CD4-positive, CD25-positive, alpha-beta regulatory T cell (primary cell): Measurements from ENCODE around the gene CRB3. TPM values are rescaled to one million over a fixed set of nuclear protein-coding genes. Genes with fewer than 3 reads are reported as not detected.

Experiments used
- ATAC-seq, 2 donors: fragments of 150-1000 bp; cut with Tn5 transposase; one replicate each; pipeline ENCODE4 v1.10.0; 2021; ENCODE audit warnings: low read depth in 2 of 2, moderate number of reproducible peaks in 2 of 2, moderate library complexity in 1 of 2
- DNase-seq, 3 donors: peaks; one replicate each; pipeline versions ENCODE4 v3.0.0 to v3.0.0-alpha.2; 2012 to 2022; ENCODE audit warnings: mixed read lengths in 1 of 3
- H3K27ac ChIP-seq: one replicate; pipeline ENCODE4 v1.7.0; 2013; ENCODE audit warnings: mild to moderate bottlenecking, low read length; ENCODE audit not compliant: insufficient read depth, poor library complexity, severe bottlenecking
- H3K27me3 ChIP-seq: one replicate; pipeline ENCODE4 v1.7.0; 2013; ENCODE audit warnings: low read length; ENCODE audit not compliant: control insufficient read depth, insufficient read depth
- H3K36me3 ChIP-seq: one replicate; pipeline ENCODE4 v1.7.0; 2013; ENCODE audit warnings: mild to moderate bottlenecking, low read length, moderate library complexity; ENCODE audit not compliant: control insufficient read depth, insufficient read depth
- H3K4me1 ChIP-seq: 2 replicates; pipeline ENCODE4 v1.7.0; 2013; ENCODE audit warnings: mild to moderate bottlenecking, low read length; ENCODE audit not compliant: insufficient read depth, control insufficient read depth, poor library complexity, severe bottlenecking
- H3K4me3 ChIP-seq: one replicate; pipeline ENCODE4 v1.7.0; 2013; ENCODE audit warnings: low read depth, mild to moderate bottlenecking, low read length, moderate library complexity
- H3K9me3 ChIP-seq, 2 experiments: 1 replicate in 1 of 2; 2 replicates in 1 of 2; pipeline ENCODE4 v1.7.0; 2013; ENCODE audit warnings: low read length in 2 of 2, mild to moderate bottlenecking in 1 of 2, moderate library complexity in 1 of 2; ENCODE audit not compliant: control insufficient read depth in 2 of 2
- H3K27ac Mint-ChIP-seq, 3 donors: one replicate each; pipeline ENCODE4 v1.8.0; 2020 to 2022; ENCODE audit warnings: mild to moderate bottlenecking in 3 of 3, mixed read lengths in 3 of 3, moderate library complexity in 2 of 3
- H3K27me3 Mint-ChIP-seq: one replicate; pipeline ENCODE4 v1.8.0; 2022; ENCODE audit warnings: mild to moderate bottlenecking, mixed read lengths
- H3K36me3 Mint-ChIP-seq: one replicate; pipeline ENCODE4 v1.8.0; 2020; ENCODE audit warnings: mixed read lengths
- H3K4me1 Mint-ChIP-seq, 4 donors: one replicate each; pipeline ENCODE4 v1.8.0; 2020 to 2022; ENCODE audit warnings: mixed read lengths in 4 of 4, mild to moderate bottlenecking in 1 of 4
- H3K4me3 Mint-ChIP-seq, 4 donors: one replicate each; pipeline ENCODE4 v1.8.0; 2020 to 2022; ENCODE audit warnings: mild to moderate bottlenecking in 4 of 4, mixed read lengths in 4 of 4, moderate library complexity in 3 of 4
- H3K9me3 Mint-ChIP-seq, 7 donors: one replicate each; pipeline ENCODE4 v1.8.0; 2020 to 2022; ENCODE audit warnings: mixed read lengths in 7 of 7, mild to moderate bottlenecking in 3 of 7, moderate library complexity in 2 of 7
- polyA plus RNA-seq, 4 donors: library from polyadenylated mRNA; unstranded; fragments of 300-500 nt; fragmentation: Illumina TruSeq; gene quantifications; one replicate each; pipeline ENCODE4 v1.2.3, GENCODE V29; 2021
- total RNA-seq: library from RNA; stranded (reverse); gene quantifications from one replicate; pipeline ENCODE4 v1.2.3, GENCODE V29; 2022

The CRB3 gene
- total and polyA plus RNA-seq, 5 donors from 2014 or later, result 1.6 to 5.8 (median 3.4) TPM

GRCh38 chr19:6460099-6460884 is 3.8 kb upstream of the CRB3 start:
- peak overlapping the region; percentile 84 for H3K27ac ChIP-seq
- H3K36me3 ChIP-seq, result no peaks in the 10 kb centered on the region
- peaks cover 0 to 2% of the 10 kb centered on the region in 2 experiments for H3K9me3 ChIP-seq
- peak overlapping the region; percentile 94 to 98 (median 96) for H3K4me3 Mint-ChIP-seq
- peak; percentile 86 to 87 for ATAC-seq
- H3K4me3 ChIP-seq, result peak overlapping the region; percentile 87
- H3K36me3 Mint-ChIP-seq, result peaks cover 6% of the 10 kb centered on the region
- peaks cover 4% of the 10 kb centered on the region for H3K27me3 Mint-ChIP-seq
- H3K9me3 Mint-ChIP-seq, result peaks cover 0 to 2% (median 0%) of the 10 kb centered on the region in 7 donors
- no peaks in the 10 kb centered on the region for H3K27me3 ChIP-seq
- peak overlapping the region; percentile 27 to 93 (median 91) for H3K27ac Mint-ChIP-seq
- DNase-seq, result peak; percentile 90 to 98 (median 96)
- H3K4me1 Mint-ChIP-seq, result peaks cover 5 to 39% (median 19%) of the 10 kb centered on the region in 4 donors
- peaks cover 32% of the 10 kb centered on the region for H3K4me1 ChIP-seq

- Mint-ChIP-seq H3K27me3 (no peaks in the 10 kb centered on the region), H3K4me3 (peak overlapping the region in 2 of 4 donors; percentile 37 to 77), H3K9me3 (peaks cover 0 to under 1% (median 0%) of the 10 kb centered on the region in 7 donors), H3K27ac (peak overlapping the region; percentile 76 to 89 (median 78)), H3K36me3 (peaks cover 19% of the 10 kb centered on the region), H3K4me1 (peaks cover 3 to 30% (median 14%) of the 10 kb centered on the region in 4 donors)
- Histone ChIP-seq H3K9me3 (no peaks in the 10 kb centered on the region), H3K4me3 (no peak overlapping the region), H3K27me3 (no peaks in the 10 kb centered on the region), H3K36me3 (peaks cover 20% of the 10 kb centered on the region), H3K4me1 (peaks cover 19% of the 10 kb centered on the region), H3K27ac (no peak overlapping the region)
- no peak for ATAC-seq
- no peak for DNase-seq
Measured at GRCh38 chr19:6465006-6465405, 935 bp downstream of the CRB3 start.

GRCh38 chr19:6465663-6466062 is 1.6 kb downstream of the CRB3 start:
- DNase-seq (no peak), ATAC-seq (no peak)
- Histone ChIP-seq H3K27me3 (no peaks in the 10 kb centered on the region), H3K4me1 (peaks cover 15% of the 10 kb centered on the region), H3K36me3 (peaks cover 24% of the 10 kb centered on the region), H3K9me3 (no peaks in the 10 kb centered on the region), H3K4me3 (no peak overlapping the region), H3K27ac (peak overlapping the region; percentile 47)
- no peaks in the 10 kb centered on the region for H3K27me3 Mint-ChIP-seq
- peaks cover 0 to 28% (median 10%) of the 10 kb centered on the region in 4 donors for H3K4me1 Mint-ChIP-seq
- peaks cover 21% of the 10 kb centered on the region for H3K36me3 Mint-ChIP-seq
- H3K9me3 Mint-ChIP-seq, result no peaks in the 10 kb centered on the region
- H3K27ac Mint-ChIP-seq, result peak overlapping the region in 1 of 3 donors; percentile 78
- H3K4me3 Mint-ChIP-seq, result peak overlapping the region in 1 of 4 donors; percentile 28

GRCh38 chr19:6466526-6467248 is 2.6 kb downstream of the CRB3 start:
- H3K9me3 ChIP-seq, result no peaks in the 10 kb centered on the region
- Mint-ChIP-seq H3K27me3 (no peaks in the 10 kb centered on the region), H3K4me1 (peaks cover 0 to 26% (median 9%) of the 10 kb centered on the region in 4 donors), H3K4me3 (no peak overlapping the region), H3K9me3 (no peaks in the 10 kb centered on the region), H3K27ac (no peak overlapping the region), H3K36me3 (peaks cover 25% of the 10 kb centered on the region)
- DNase-seq (no peak), ATAC-seq (peak in 1 of 2 donors; percentile 14)
- no peak overlapping the region for H3K4me3 ChIP-seq
- H3K4me1 ChIP-seq, result peaks cover 11% of the 10 kb centered on the region
- peaks cover 30% of the 10 kb centered on the region for H3K36me3 ChIP-seq
- H3K27me3 ChIP-seq, result no peaks in the 10 kb centered on the region
- H3K27ac ChIP-seq, result no peak overlapping the region

- Histone ChIP-seq H3K9me3 (no peaks in the 10 kb centered on the region), H3K27ac (no peak overlapping the region), H3K4me1 (peaks cover 11% of the 10 kb centered on the region), H3K27me3 (no peaks in the 10 kb centered on the region), H3K36me3 (peaks cover 30% of the 10 kb centered on the region), H3K4me3 (no peak overlapping the region)
- no peak for ATAC-seq
- H3K4me1 Mint-ChIP-seq, result peaks cover 0 to 21% (median 7%) of the 10 kb centered on the region in 4 donors
- no peaks in the 10 kb centered on the region for H3K27me3 Mint-ChIP-seq
- H3K36me3 Mint-ChIP-seq, result peaks cover 25% of the 10 kb centered on the region
- H3K27ac Mint-ChIP-seq, result peak overlapping the region in 2 of 3 donors; percentile 12 to 17
- H3K4me3 Mint-ChIP-seq, result no peak overlapping the region
- DNase-seq, result no peak
- no peaks in the 10 kb centered on the region for H3K9me3 Mint-ChIP-seq
Measured at GRCh38 chr19:6467384-6467783, 3.3 kb downstream of the CRB3 start.

GRCh38 chr19:6470173-6470572 is 6.1 kb downstream of the CRB3 start:
- H3K27ac Mint-ChIP-seq, result peak overlapping the region in 1 of 3 donors; percentile 82
- DNase-seq (no peak), ATAC-seq (no peak)
- H3K27ac ChIP-seq, result no peak overlapping the region
- no peaks in the 10 kb centered on the region for H3K9me3 ChIP-seq
- no peaks in the 10 kb centered on the region for H3K4me1 ChIP-seq
- H3K9me3 Mint-ChIP-seq, result no peaks in the 10 kb centered on the region
- no peak overlapping the region for H3K4me3 ChIP-seq
- no peaks in the 10 kb centered on the region for H3K27me3 ChIP-seq
- no peaks in the 10 kb centered on the region for H3K27me3 Mint-ChIP-seq
- peaks cover 44% of the 10 kb centered on the region for H3K36me3 ChIP-seq
- H3K4me3 Mint-ChIP-seq, result no peak overlapping the region
- H3K4me1 Mint-ChIP-seq, result peaks cover 0 to 10% (median 4%) of the 10 kb centered on the region in 4 donors
- peaks cover 32% of the 10 kb centered on the region for H3K36me3 Mint-ChIP-seq

GRCh38 chr19:6471076-6471475 is 7.0 kb downstream of the CRB3 start:
- Histone ChIP-seq H3K4me1 (no peaks in the 10 kb centered on the region), H3K27ac (no peak overlapping the region), H3K4me3 (no peak overlapping the region), H3K9me3 (no peaks in the 10 kb centered on the region), H3K27me3 (no peaks in the 10 kb centered on the region), H3K36me3 (peaks cover 53% of the 10 kb centered on the region)
- Mint-ChIP-seq H3K9me3 (no peaks in the 10 kb centered on the region), H3K27me3 (no peaks in the 10 kb centered on the region), H3K4me3 (no peak overlapping the region), H3K4me1 (peaks cover 0 to 7% (median 4%) of the 10 kb centered on the region in 4 donors), H3K27ac (peak overlapping the region in 1 of 3 donors; percentile 69), H3K36me3 (peaks cover 32% of the 10 kb centered on the region)
- ATAC-seq, result no peak
- DNase-seq, result no peak
